ENCODE data around the gene GRIP1.

DNA sequence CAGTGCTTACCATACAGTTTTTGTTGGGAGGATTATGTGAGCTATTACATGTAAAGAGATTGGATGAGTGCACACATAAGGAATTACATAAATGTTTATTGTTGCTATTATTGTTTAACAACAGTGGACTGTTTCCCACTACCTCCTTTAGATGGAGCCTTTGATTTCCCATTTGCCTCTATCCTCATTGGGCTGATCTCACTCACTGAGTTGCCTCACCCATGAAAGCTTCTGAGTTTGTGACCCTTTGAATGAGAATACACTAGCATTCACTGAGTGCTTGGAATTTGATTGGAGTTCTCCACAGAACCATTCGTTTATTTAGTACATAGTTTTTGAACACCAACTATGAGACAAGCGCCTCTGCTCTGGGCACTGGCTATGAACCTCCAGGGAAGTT lies 255.6 kb downstream of the GRIP1 start:
- TF ChIP-seq, protein P1, sequence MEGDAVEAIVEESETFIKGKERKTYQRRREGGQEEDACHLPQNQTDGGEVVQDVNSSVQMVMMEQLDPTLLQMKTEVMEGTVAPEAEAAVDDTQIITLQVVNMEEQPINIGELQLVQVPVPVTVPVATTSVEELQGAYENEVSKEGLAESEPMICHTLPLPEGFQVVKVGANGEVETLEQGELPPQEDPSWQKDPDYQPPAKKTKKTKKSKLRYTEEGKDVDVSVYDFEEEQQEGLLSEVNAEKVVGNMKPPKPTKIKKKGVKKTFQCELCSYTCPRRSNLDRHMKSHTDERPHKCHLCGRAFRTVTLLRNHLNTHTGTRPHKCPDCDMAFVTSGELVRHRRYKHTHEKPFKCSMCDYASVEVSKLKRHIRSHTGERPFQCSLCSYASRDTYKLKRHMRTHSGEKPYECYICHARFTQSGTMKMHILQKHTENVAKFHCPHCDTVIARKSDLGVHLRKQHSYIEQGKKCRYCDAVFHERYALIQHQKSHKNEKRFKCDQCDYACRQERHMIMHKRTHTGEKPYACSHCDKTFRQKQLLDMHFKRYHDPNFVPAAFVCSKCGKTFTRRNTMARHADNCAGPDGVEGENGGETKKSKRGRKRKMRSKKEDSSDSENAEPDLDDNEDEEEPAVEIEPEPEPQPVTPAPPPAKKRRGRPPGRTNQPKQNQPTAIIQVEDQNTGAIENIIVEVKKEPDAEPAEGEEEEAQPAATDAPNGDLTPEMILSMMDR (IDR thresholded peaks at IDR 0.05; ENCODE audit: insufficient read depth, low read length, poor library complexity, severe bottlenecking): no peak
- TF ChIP-seq EZH2phosphoT487 (conservative IDR thresholded peaks at IDR 0.05; ENCODE audit: low read length): no peak

All from SU-DHL-6 (cell line).